ENCODE results near the gene PPFIA1. TPM values are rescaled to one million over a fixed set of nuclear protein-coding genes. Genes with fewer than 3 reads are reported as not detected.

Gene PPFIA1
- polyA plus RNA-seq, 4 donors: 17.8 to 27.3 (median 23.6) TPM

DNA sequence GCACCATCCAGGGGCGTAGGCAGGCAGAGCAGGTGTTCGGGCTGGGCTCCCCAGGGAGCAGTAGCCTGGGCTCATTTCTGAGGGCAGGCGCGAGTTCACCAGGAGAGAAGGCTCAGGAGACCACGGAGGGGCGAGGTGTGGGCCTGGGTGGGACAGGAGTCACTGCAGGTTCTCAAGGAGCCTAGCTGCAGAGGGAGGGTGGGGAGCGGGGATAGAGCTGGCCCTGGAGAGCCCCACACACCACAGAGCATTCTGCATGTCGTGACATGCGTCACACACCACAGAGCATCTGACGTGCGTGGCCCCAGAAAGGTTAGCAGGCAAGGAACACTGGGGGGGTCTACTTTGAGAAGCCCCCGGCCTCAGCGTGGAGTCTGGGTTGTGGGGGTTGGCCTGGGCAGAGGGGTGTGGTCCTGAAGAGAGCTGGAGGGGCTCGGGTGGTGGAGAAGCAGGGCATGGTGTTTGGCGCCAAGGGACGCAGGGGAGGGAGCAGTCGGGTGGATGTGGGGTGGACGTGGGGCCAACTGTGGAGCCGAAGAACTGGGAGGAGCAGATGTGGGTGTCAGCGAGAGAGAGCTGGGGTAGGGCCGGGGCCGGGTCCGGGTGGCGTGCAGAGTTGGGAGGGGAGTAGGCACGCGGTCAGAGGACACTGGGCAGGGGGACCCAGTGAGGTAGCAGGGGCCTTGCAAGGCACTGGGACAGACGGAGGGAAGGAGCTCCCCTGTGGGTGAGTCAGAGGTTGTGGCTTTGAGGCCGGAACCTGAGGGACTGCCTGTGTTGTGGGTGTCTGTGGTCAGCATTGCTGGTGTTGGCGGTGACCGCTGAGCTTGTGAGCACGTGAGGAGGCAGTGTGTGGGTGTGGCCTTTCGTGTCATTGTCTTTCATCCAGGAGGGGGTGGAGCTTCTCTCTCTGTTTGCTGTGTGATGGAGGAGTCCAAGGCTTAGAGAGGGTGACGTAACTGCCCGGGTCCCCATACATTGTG, 153.3 kb downstream of the PPFIA1 start:
- H3K4me1 ChIP-seq (ENCODE audit: control insufficient read depth in 3 of 3, insufficient read depth in 2 of 3, low read depth in 1 of 3, low read length in 2 of 3): no peaks in the 10 kb centered on the region
- FAIRE-seq (no peak), DNase-seq (no peak)
- H3K27ac ChIP-seq (ENCODE audit: low read depth in 1 of 3, low read length in 2 of 3): no peak overlapping the region
- 84 to 91% (median 86%) methylated on average over 34 of the region's 34 CpGs for WGBS, 3 donors
- H3K4me3 ChIP-seq (ENCODE audit: low read depth in 1 of 3, low read length in 3 of 3): no peak overlapping the region
- H3K36me3 ChIP-seq (ENCODE audit: control insufficient read depth in 3 of 3, insufficient read depth in 2 of 3, low read depth in 1 of 3, low read length in 3 of 3): peaks cover 17 to 88% (median 20%) of the 10 kb centered on the region in 3 donors
- no peaks in the 10 kb centered on the region for H3K27me3 ChIP-seq (ENCODE audit: control insufficient read depth in 3 of 3, insufficient read depth in 3 of 3, low read length in 3 of 3)
- H3K9me3 ChIP-seq (ENCODE audit: control insufficient read depth in 2 of 2, insufficient read depth in 1 of 2, low read depth in 1 of 2, low read length in 1 of 2): no peaks in the 10 kb centered on the region

DNA sequence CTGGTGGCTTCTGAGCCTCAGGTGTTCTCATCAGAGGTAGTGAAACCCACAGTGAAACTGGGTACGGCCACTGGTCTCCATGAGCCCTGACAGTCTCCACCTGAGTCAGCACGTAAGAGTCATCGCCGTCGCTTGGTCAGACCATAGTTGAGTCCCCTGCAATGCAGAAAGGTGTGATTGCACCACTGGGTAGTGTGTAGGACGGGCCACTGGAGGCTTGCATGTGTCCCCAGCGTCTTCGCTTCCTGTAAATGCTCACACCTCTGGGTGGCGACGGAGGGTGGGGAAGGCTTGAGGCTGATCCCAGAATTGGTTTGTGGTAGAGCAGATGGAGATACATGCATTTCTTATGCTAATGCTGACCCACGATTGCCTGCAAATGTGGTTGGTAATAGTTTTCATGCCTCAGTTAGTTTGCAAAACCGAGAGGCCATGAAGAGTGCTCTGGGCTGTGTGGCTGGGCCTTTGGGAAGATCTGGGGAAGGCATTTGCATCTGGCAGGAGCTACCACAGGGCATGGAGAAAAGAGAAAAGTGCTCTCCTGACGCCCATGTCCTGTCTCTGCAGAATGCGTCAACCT, 154.4 kb downstream of the PPFIA1 start:
- DNase-seq (no peak), FAIRE-seq (no peak)
- 83 to 93% (median 84%) methylated on average over 14 of the region's 14 CpGs for WGBS, 3 donors
- H3K27me3 ChIP-seq (ENCODE audit: control insufficient read depth in 3 of 3, insufficient read depth in 3 of 3, low read length in 3 of 3): no peaks in the 10 kb centered on the region
- H3K9me3 ChIP-seq (ENCODE audit: control insufficient read depth in 2 of 2, insufficient read depth in 1 of 2, low read depth in 1 of 2, low read length in 1 of 2): no peaks in the 10 kb centered on the region
- H3K4me1 ChIP-seq (ENCODE audit: control insufficient read depth in 3 of 3, insufficient read depth in 2 of 3, low read depth in 1 of 3, low read length in 2 of 3): no peaks in the 10 kb centered on the region
- no peak overlapping the region for H3K4me3 ChIP-seq (ENCODE audit: low read depth in 1 of 3, low read length in 3 of 3)
- H3K27ac ChIP-seq (ENCODE audit: low read depth in 1 of 3, low read length in 2 of 3): no peak overlapping the region
- peaks cover 11 to 90% (median 20%) of the 10 kb centered on the region in 3 donors for H3K36me3 ChIP-seq (ENCODE audit: control insufficient read depth in 3 of 3, insufficient read depth in 2 of 3, low read depth in 1 of 3, low read length in 3 of 3)

DNA sequence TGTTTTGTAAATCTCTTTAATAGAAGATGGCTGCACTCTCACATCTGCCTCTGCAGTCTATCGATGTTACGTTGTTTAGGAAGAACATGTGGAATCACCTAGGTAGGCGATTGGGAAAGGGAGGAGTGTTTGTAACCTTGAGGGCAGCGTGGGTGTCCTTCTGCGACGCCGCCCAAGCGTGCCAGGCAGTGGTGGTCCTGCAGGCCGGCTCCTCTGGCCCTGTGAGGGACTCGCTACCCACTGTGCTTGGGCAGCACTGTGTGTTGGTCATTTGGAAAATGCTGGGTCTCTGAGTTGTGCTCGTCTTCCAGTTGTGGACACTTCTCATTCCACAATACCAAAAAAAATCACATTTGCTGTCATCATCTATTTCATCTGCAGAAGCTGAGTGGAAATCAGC, 156.9 kb downstream of the PPFIA1 start:
- Histone ChIP-seq H3K27ac (ENCODE audit: low read depth in 1 of 3, low read length in 2 of 3) (no peak overlapping the region), H3K4me1 (ENCODE audit: control insufficient read depth in 3 of 3, insufficient read depth in 2 of 3, low read depth in 1 of 3, low read length in 2 of 3) (no peaks in the 10 kb centered on the region), H3K27me3 (ENCODE audit: control insufficient read depth in 3 of 3, insufficient read depth in 3 of 3, low read length in 3 of 3) (no peaks in the 10 kb centered on the region), H3K36me3 (ENCODE audit: control insufficient read depth in 3 of 3, insufficient read depth in 2 of 3, low read depth in 1 of 3, low read length in 3 of 3) (peaks cover 10 to 92% (median 15%) of the 10 kb centered on the region in 3 donors), H3K4me3 (ENCODE audit: low read depth in 1 of 3, low read length in 3 of 3) (no peak overlapping the region), H3K9me3 (ENCODE audit: control insufficient read depth in 2 of 2, insufficient read depth in 1 of 2, low read depth in 1 of 2, low read length in 1 of 2) (no peaks in the 10 kb centered on the region)
- 92 to 96% (median 95%) methylated on average over 11 of the region's 11 CpGs for WGBS, 3 donors
- no peak for FAIRE-seq
- DNase-seq: no peak

DNA sequence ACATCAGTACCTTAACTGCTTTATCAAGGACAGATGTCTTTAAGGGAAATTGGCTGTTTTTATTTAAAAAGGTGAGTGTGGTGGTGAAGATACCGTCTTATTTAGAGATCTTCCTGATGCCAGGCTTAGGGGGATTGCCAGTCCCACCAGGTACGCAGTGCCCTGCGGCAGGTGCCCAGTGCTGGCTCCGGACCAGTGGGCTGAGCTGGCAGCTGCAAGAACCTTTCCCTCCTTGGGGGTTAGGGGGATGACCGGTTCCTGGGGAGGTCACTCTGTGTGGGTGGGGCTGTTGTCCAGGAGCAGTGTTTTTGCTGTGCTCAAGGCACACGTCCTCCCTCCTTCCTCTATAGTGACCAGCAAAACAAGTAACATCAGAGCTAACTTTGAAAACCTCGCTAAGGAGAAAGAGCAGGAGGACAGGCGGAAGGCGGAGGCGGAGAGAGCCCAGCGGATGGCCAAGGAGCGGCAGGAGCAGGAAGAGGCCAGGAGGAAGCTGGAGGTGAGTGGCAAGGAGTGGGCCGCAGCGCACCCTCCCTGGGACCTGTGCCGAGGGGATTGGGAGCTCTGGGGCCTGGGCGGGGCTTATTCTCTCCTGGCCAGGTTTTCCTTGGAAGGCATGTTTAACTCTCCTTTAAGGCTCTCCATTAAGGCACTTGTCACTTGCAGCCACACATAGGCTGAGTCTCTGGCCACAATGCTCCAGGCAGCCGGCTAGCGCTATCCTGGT, 158.4 kb downstream of the PPFIA1 start:
- no peak overlapping the region for H3K27ac ChIP-seq (ENCODE audit: low read depth in 1 of 3, low read length in 2 of 3)
- peaks cover 8 to 92% (median 16%) of the 10 kb centered on the region in 3 donors for H3K36me3 ChIP-seq (ENCODE audit: control insufficient read depth in 3 of 3, insufficient read depth in 2 of 3, low read depth in 1 of 3, low read length in 3 of 3)
- no peak for DNase-seq
- no peak overlapping the region for H3K4me3 ChIP-seq (ENCODE audit: low read depth in 1 of 3, low read length in 3 of 3)
- H3K9me3 ChIP-seq (ENCODE audit: control insufficient read depth in 2 of 2, insufficient read depth in 1 of 2, low read depth in 1 of 2, low read length in 1 of 2): no peaks in the 10 kb centered on the region
- FAIRE-seq: no peak
- WGBS, 3 donors: 95 to 97% (median 96%) methylated on average over 15 to 18 of the region's 18 CpGs
- H3K4me1 ChIP-seq (ENCODE audit: control insufficient read depth in 3 of 3, insufficient read depth in 2 of 3, low read depth in 1 of 3, low read length in 2 of 3): no peaks in the 10 kb centered on the region
- no peaks in the 10 kb centered on the region for H3K27me3 ChIP-seq (ENCODE audit: control insufficient read depth in 3 of 3, insufficient read depth in 3 of 3, low read length in 3 of 3)

DNA sequence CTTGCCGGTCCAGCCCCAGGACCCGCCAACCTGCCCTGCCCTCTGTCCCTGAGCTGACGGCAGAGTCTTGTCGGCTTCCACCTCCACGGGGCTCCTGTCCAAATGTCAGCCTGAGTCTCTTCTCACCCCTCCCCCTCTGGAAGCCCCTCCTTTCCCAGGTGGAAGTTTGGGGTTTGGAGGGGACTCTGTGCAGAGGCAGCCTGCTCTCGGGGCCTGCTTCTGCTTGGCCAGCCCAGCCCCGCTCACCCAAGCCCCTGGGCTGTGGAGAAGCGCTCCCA, 158.9 kb downstream of the PPFIA1 start:
- no peak for FAIRE-seq
- Histone ChIP-seq H3K4me1 (ENCODE audit: control insufficient read depth in 3 of 3, insufficient read depth in 2 of 3, low read depth in 1 of 3, low read length in 2 of 3) (no peaks in the 10 kb centered on the region), H3K4me3 (ENCODE audit: low read depth in 1 of 3, low read length in 3 of 3) (no peak overlapping the region), H3K27me3 (ENCODE audit: control insufficient read depth in 3 of 3, insufficient read depth in 3 of 3, low read length in 3 of 3) (no peaks in the 10 kb centered on the region), H3K36me3 (ENCODE audit: control insufficient read depth in 3 of 3, insufficient read depth in 2 of 3, low read depth in 1 of 3, low read length in 3 of 3) (peaks cover 7 to 92% (median 16%) of the 10 kb centered on the region in 3 donors), H3K9me3 (ENCODE audit: control insufficient read depth in 2 of 2, insufficient read depth in 1 of 2, low read depth in 1 of 2, low read length in 1 of 2) (no peaks in the 10 kb centered on the region), H3K27ac (ENCODE audit: low read depth in 1 of 3, low read length in 2 of 3) (no peak overlapping the region)
- 78 to 87% (median 86%) methylated on average over 8 of the region's 8 CpGs for WGBS, 3 donors
- DNase-seq: no peak

DNA sequence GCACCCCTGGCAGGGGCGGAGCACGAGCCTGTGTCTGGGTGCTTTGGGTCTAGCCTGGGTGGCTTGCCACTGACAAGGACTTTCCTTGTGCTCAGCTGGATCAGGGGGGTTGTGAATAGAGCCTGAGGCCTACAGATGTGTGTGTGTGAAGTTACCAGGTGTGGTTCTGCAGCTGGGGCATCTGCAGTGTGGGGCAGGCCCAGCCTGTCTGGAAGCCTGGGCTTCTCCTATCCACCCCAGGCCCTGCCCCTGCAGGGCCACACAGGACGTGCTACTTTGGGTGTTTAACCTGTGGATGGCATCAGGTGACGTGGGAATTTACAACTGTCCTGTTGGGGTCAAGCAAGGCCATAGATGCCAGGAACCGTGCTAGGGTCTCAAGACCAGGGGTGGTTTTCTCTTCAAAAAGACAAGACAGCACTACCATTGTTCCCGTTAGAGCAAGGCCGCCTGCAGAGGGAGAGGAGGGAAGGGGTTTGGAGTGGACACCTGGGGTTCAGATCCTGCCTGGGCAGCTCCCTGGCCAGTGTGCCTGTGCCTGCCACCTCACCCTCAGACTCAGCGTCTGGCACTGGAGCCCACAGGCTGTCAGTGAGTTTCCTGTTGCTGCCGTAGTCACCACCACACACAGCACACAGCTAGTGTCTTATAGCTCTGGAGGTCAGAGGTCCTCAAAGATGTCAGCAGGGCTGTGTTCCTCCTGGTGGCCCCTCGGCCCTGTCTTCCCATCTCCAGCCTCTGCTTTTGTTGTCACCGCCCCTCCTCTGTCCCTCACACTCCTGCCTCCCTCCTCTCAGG, 159.4 kb downstream of the PPFIA1 start:
- Histone ChIP-seq H3K27me3 (ENCODE audit: control insufficient read depth in 3 of 3, insufficient read depth in 3 of 3, low read length in 3 of 3) (no peaks in the 10 kb centered on the region), H3K36me3 (ENCODE audit: control insufficient read depth in 3 of 3, insufficient read depth in 2 of 3, low read depth in 1 of 3, low read length in 3 of 3) (peaks cover 9 to 92% (median 17%) of the 10 kb centered on the region in 3 donors), H3K4me1 (ENCODE audit: control insufficient read depth in 3 of 3, insufficient read depth in 2 of 3, low read depth in 1 of 3, low read length in 2 of 3) (no peaks in the 10 kb centered on the region), H3K4me3 (ENCODE audit: low read depth in 1 of 3, low read length in 3 of 3) (no peak overlapping the region), H3K27ac (ENCODE audit: low read depth in 1 of 3, low read length in 2 of 3) (no peak overlapping the region), H3K9me3 (ENCODE audit: control insufficient read depth in 2 of 2, insufficient read depth in 1 of 2, low read depth in 1 of 2, low read length in 1 of 2) (no peaks in the 10 kb centered on the region)
- DNase-seq (no peak), FAIRE-seq (no peak)
- 81 to 82% (median 81%) methylated on average over 10 to 11 of the region's 11 CpGs for WGBS, 3 donors

DNA sequence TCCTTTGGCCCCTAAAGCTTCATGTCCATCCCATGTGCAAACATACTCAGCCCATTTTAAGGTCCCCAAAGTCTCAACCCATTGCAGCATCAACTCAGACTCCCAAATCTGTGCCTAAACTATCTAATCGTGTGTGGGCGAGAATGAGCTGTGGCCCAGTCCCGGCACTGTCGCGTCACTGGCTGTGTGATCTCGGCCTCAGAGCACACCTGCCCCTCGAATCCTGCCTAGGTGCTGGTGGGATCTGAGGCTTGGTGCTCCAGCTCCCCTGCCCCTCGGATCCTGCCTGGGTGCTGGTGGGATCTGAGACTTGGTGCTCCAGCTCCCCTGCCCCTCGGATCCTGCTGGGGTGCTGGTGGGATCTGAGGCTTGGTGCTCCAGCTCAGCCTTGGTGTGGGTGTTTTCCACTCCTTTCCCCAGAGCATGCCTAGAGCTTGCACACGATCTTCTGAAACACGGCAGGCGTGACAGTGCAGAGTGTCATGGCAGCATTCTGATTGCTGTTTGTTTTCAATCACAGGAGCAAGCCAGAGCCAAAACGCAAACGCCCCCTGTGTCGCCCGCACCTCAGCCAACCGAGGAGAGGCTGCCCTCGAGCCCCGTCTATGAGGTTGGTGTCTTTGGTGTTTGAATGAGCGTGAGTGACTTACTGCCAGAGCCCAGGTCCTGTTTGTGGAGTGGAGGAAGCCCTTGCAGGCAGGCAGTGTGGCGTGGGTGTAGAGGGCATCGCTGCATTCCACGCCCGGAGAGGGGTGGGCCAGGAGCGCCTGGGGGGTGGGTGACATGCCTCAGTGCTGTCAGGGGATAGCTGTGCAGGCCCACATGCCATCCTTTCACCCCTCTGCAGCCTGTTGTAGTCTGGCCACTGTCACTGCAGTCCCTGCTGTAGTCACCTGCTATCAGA, 160.4 kb downstream of the PPFIA1 start:
- Histone ChIP-seq H3K27me3 (ENCODE audit: control insufficient read depth in 3 of 3, insufficient read depth in 3 of 3, low read length in 3 of 3) (no peaks in the 10 kb centered on the region), H3K4me3 (ENCODE audit: low read depth in 1 of 3, low read length in 3 of 3) (no peak overlapping the region), H3K4me1 (ENCODE audit: control insufficient read depth in 3 of 3, insufficient read depth in 2 of 3, low read depth in 1 of 3, low read length in 2 of 3) (no peaks in the 10 kb centered on the region), H3K9me3 (ENCODE audit: control insufficient read depth in 2 of 2, insufficient read depth in 1 of 2, low read depth in 1 of 2, low read length in 1 of 2) (no peaks in the 10 kb centered on the region), H3K36me3 (ENCODE audit: control insufficient read depth in 3 of 3, insufficient read depth in 2 of 3, low read depth in 1 of 3, low read length in 3 of 3) (peaks cover 2 to 91% (median 14%) of the 10 kb centered on the region in 3 donors), H3K27ac (ENCODE audit: low read depth in 1 of 3, low read length in 2 of 3) (no peak overlapping the region)
- DNase-seq: no peak
- FAIRE-seq: no peak
- 94 to 95% (median 95%) methylated on average over 25 of the region's 25 CpGs for WGBS, 3 donors
